HCT116 (cell line): ENCODE measurements around the gene COTL1. TPM values are rescaled to one million over a fixed set of nuclear protein-coding genes. Genes with fewer than 3 reads are reported as not detected.

Experiments
- ATAC-seq: fragments of 200-7000 bp; cut with Tn5 transposase; 2 replicates; pipeline ENCODE4 v1.9.1; 2020; ENCODE audit warnings: mild to moderate bottlenecking, moderate library complexity
- BruUV-seq: library from RNA; stranded (reverse); fragments of 400-500 nt; replicated peaks from 2 replicates; lab custom pipeline; 2021; lab: Mats Ljungman, UMichigan
- CTCF ChIA-PET: fragments of 300-600 bp; sonication (Branson Sonifier 250); formaldehyde crosslinking; loops from one replicate; lab custom pipeline; 2021; ENCODE audit warnings: antibody characterized with exemption; lab: Charles Lee
- POLR2A ChIA-PET: fragments of 300-600, 350-600 bp; sonication (Branson Sonifier 250); formaldehyde crosslinking; loops from one replicate; lab custom pipeline; 2021; ENCODE audit warnings: antibody characterized with exemption; lab: Charles Lee
- RAD21 ChIA-PET, 2 experiments: fragments of 300-600 bp; sonication (Branson Sonifier 250); formaldehyde crosslinking; loops; one replicate each; lab custom pipeline; 2023; ENCODE audit warnings: low total read pairs in 2 of 2; ENCODE audit not compliant: uncharacterized antibody in 2 of 2, unreplicated experiment in 2 of 2, low non-redundant PET in 1 of 2; lab: Charles Lee
- DNase-seq: peaks from one replicate; pipeline ENCODE4 v3.0.0-alpha.2; 2010; ENCODE audit warnings: low read depth, low spot score
- H2AFZ ChIP-seq: fragments of 200-600 bp; shearing (Covaris generic), sonication (generic); 2 replicates; pipeline ENCODE4 v1.6.1; 2017; ENCODE audit warnings: low read depth, mixed run types, mixed read lengths, antibody characterized with exemption, low read length; ENCODE audit not compliant: poor library complexity, severe bottlenecking
- H3K27ac ChIP-seq: 2 replicates; pipeline ENCODE4 v1.5.1; 2012; ENCODE audit warnings: low read depth, low read length
- H3K27me3 ChIP-seq: fragments of 200-600 bp; sonication (generic); 2 replicates; pipeline ENCODE4 v1.6.1; 2016; ENCODE audit warnings: mixed run types, low read length, mixed read lengths; ENCODE audit not compliant: insufficient read depth
- H3K36me3 ChIP-seq, 2 experiments: fragments of 200-500 bp in 1 of 2; fragments of 200-600 bp in 1 of 2; sonication (Bioruptor generic) in 1 of 2; sonication (generic) in 1 of 2; 2 replicates each; pipeline versions ENCODE4 v1.5.1 to v1.6.1; 2014 to 2016; ENCODE audit warnings: low read length in 2 of 2, inconsistent platforms in 1 of 2, mixed read lengths in 1 of 2, mixed run types in 1 of 2; ENCODE audit not compliant: insufficient read depth in 2 of 2, control insufficient read depth in 1 of 2
- H3K4me1 ChIP-seq, 2 experiments: fragments of 200-600 bp in 1 of 2; sonication (generic) in 1 of 2; 2 replicates each; pipeline versions ENCODE4 v1.5.1 to v1.6.1; 2012 to 2017; ENCODE audit warnings: low read length in 2 of 2, inconsistent platforms in 1 of 2, mild to moderate bottlenecking in 1 of 2, mixed read lengths in 1 of 2, mixed run types in 1 of 2, moderate library complexity in 1 of 2; ENCODE audit not compliant: insufficient read depth in 2 of 2, control insufficient read depth in 1 of 2
- H3K4me2 ChIP-seq: fragments of 200-600 bp; sonication (generic); 2 replicates; pipeline ENCODE4 v1.6.1; 2017; ENCODE audit warnings: mixed run types, low read length, mixed read lengths
- H3K4me3 ChIP-seq, 2 experiments: fragments of 200-600 bp in 1 of 2; sonication (generic) in 1 of 2; replicated peaks in 1 of 2; 2 replicates each; pipeline ENCODE4 v1.5.1; 2011 to 2016; ENCODE audit warnings: low read length in 2 of 2, control low read depth in 1 of 2, low read depth in 1 of 2, mild to moderate bottlenecking in 1 of 2, mixed read lengths in 1 of 2, mixed run types in 1 of 2
- H3K79me2 ChIP-seq: fragments of 200-600 bp; sonication (generic); 2 replicates; pipeline ENCODE4 v1.6.1; 2017; ENCODE audit warnings: mild to moderate bottlenecking, mixed run types, low read length, moderate library complexity, mixed read lengths; ENCODE audit not compliant: insufficient read depth
- H3K9ac ChIP-seq: fragments of 200-600 bp; sonication (generic); 2 replicates; pipeline ENCODE4 v1.6.1; 2016; ENCODE audit warnings: low read length, mixed read lengths
- H3K9me2 ChIP-seq: fragments of 200-600 bp; sonication (generic), shearing (Covaris generic); 2 replicates; pipeline ENCODE4 v1.6.1; 2017; ENCODE audit warnings: mixed run types, mild to moderate bottlenecking, moderate library complexity; ENCODE audit not compliant: insufficient read depth
- H3K9me3 ChIP-seq, 2 experiments: fragments of 200-500 bp in 1 of 2; fragments of 200-600 bp in 1 of 2; sonication (Bioruptor generic) in 1 of 2; sonication (generic) in 1 of 2; 2 replicates each; pipeline ENCODE4 v1.6.1; 2014 to 2017; ENCODE audit warnings: low read length in 2 of 2, mixed read lengths in 2 of 2, inconsistent platforms in 1 of 2, low read depth in 1 of 2, mild to moderate bottlenecking in 1 of 2, mixed run types in 1 of 2, moderate library complexity in 1 of 2; ENCODE audit not compliant: control insufficient read depth in 1 of 2, insufficient read depth in 1 of 2
- H4K20me1 ChIP-seq: fragments of 200-600 bp; sonication (generic), shearing (Covaris generic); 2 replicates; pipeline ENCODE4 v1.6.1; 2017; ENCODE audit warnings: mixed run types, mild to moderate bottlenecking, moderate library complexity; ENCODE audit not compliant: insufficient read depth
- CEBPB ChIP-seq: IDR thresholded peaks from 2 replicates; pipeline ENCODE4 v1.6.1; 2012; ENCODE audit warnings: low read depth
- EGR1 ChIP-seq: IDR thresholded peaks from 2 replicates; pipeline ENCODE4 v1.6.1; 2012; ENCODE audit warnings: low read depth
- ELF1 ChIP-seq: IDR thresholded peaks from 2 replicates; pipeline ENCODE4 v1.6.1; 2012; ENCODE audit warnings: low read depth, borderline replicate concordance
- EZH2 ChIP-seq: fragments of 200-600 bp; sonication (generic); IDR thresholded peaks from 2 replicates; pipeline ENCODE4 v1.6.1; 2017; ENCODE audit warnings: antibody characterized with exemption, mixed run types
- EZH2phosphoT487 ChIP-seq: fragments of 200-600 bp; IDR thresholded peaks from 2 replicates; pipeline ENCODE4 v1.6.1; 2018; ENCODE audit warnings: antibody characterized with exemption, borderline replicate concordance
- FOSL1 ChIP-seq: IDR thresholded peaks from 2 replicates; pipeline ENCODE4 v1.6.1; 2012; ENCODE audit warnings: low read depth
- POLR2A ChIP-seq: IDR thresholded peaks from 2 replicates; pipeline ENCODE4 v1.7.0; 2011; ENCODE audit warnings: borderline replicate concordance; ENCODE audit not compliant: insufficient read depth, insufficient read length; ENCODE audit errors: extremely low read depth
- RAD21 ChIP-seq: IDR thresholded peaks from 2 replicates; pipeline ENCODE4 v1.6.1; 2012; ENCODE audit warnings: low read depth, mild to moderate bottlenecking
- REST ChIP-seq: IDR thresholded peaks from 2 replicates; pipeline ENCODE4 v1.6.1; 2012; ENCODE audit warnings: low read depth
- SIN3A ChIP-seq: IDR thresholded peaks from 2 replicates; pipeline ENCODE4 v1.6.1; 2012; ENCODE audit warnings: low read depth
- SP1 ChIP-seq: IDR thresholded peaks from 2 replicates; pipeline ENCODE4 v1.6.1; 2012; ENCODE audit warnings: low read depth
- SRF ChIP-seq: IDR thresholded peaks from 2 replicates; pipeline ENCODE4 v1.6.1; 2012; ENCODE audit warnings: low read depth
- TCF7L2 ChIP-seq: IDR thresholded peaks from 2 replicates; pipeline ENCODE4 v1.7.0; 2011; ENCODE audit warnings: borderline replicate concordance, inconsistent platforms; ENCODE audit not compliant: insufficient read depth, insufficient read length; ENCODE audit errors: extremely low read depth
- YY1 ChIP-seq: IDR thresholded peaks from 2 replicates; pipeline ENCODE4 v1.6.1; 2011; ENCODE audit warnings: low read length, low read depth, moderate library complexity, mild to moderate bottlenecking; ENCODE audit not compliant: insufficient replicate concordance; ENCODE audit errors: extremely low read depth
- ZNF274 ChIP-seq: fragments of 200-500 bp; sonication (Bioruptor generic); IDR thresholded peaks from 2 replicates; pipeline ENCODE4 v1.6.1; 2014; ENCODE audit warnings: mild to moderate bottlenecking, low read depth, low read length, inconsistent platforms
- intact Hi-C: fragments of 100-400 bp; cut with micrococcal nuclease; formaldehyde crosslinking; loops from 2 replicates; pipeline ENCODE4 v1.10.0; 2022
- total RNA-seq: library from RNA; stranded (reverse); gene quantifications from one replicate; pipeline ENCODE4 v1.2.1, GENCODE V29; 2021; ENCODE audit not compliant: unreplicated experiment
- TF ChIP-seq, protein P1 (sequence below): IDR thresholded peaks from 2 replicates; pipeline ENCODE4 v1.6.1; 2012

The COTL1 gene
- total RNA-seq, 1 experiment from 2014 or later, result 276 TPM

DNA sequence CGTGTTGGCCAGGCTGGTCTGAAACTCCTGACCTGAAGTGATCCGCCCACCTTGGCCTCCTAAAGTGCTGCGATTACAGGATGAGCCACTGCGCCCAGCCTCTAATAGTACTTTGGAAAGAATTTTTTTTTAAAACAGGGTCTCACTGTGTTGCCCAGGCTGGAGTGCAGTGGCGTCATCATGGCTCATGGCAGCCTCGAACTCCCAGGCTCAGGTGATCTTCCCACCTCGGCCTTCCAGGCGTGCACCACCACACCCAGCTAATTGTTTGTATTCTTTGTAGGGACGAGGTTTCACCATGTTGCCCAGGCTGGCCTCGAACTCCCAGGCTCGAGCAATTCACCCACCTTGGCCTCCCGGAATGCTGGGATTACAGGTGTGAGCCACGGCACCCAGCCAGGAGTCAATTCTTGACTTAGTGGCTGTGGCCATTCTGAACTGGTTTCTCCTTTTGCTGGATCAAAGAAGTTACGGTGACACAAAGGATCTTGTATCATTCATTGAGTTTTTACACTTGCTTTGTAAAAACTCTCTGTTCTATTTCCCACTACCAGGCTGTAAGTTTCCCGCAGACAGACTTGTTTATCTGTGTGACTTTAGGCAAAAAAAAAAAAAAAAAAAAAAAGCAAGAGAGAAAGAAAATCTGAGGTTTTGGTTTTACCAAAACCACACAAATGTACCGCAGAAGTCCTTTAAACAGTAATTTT is 12.7 kb upstream of the COTL1 start:
- H3K9ac ChIP-seq, result no peak overlapping the region
- no peaks in the 10 kb centered on the region for H3K27me3 ChIP-seq
- H3K27ac ChIP-seq, result no peak overlapping the region
- CTCF ChIA-PET, result no interaction called here
- H3K36me3 ChIP-seq, result no peaks in the 10 kb centered on the region
- DNase-seq (no peak), ATAC-seq (no peak)
- H3K79me2 ChIP-seq, result no peaks in the 10 kb centered on the region
- no peak overlapping the region for H3K4me2 ChIP-seq
- BruUV-seq, result no TSS peak
- H3K9me3 ChIP-seq, result no peaks in the 10 kb centered on the region
- RAD21 ChIA-PET, result no interaction called here
- no peaks in the 10 kb centered on the region for H3K9me2 ChIP-seq
- no peaks in the 10 kb centered on the region for H3K4me1 ChIP-seq
- H4K20me1 ChIP-seq, result no peaks in the 10 kb centered on the region
- TF ChIP-seq EZH2phosphoT487 (no peak), CEBPB (no peak), EGR1 (no peak), YY1 (no peak), FOSL1 (no peak), RAD21 (no peak)
- TF ChIP-seq, protein P1, sequence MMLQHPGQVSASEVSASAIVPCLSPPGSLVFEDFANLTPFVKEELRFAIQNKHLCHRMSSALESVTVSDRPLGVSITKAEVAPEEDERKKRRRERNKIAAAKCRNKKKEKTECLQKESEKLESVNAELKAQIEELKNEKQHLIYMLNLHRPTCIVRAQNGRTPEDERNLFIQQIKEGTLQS, result no peak
- H2AFZ ChIP-seq, result no peak overlapping the region
- intact Hi-C loops, result no loop called here
- POLR2A ChIA-PET, result no interaction called here
- no peak overlapping the region for H3K4me3 ChIP-seq

- ChIA-PET RAD21 (no interaction called here), CTCF (no interaction called here), POLR2A (no interaction called here)
- H3K9ac ChIP-seq, result no peak overlapping the region
- H3K9me2 ChIP-seq, result no peaks in the 10 kb centered on the region
- no peak overlapping the region for H2AFZ ChIP-seq
- H3K27ac ChIP-seq, result no peak overlapping the region
- H3K9me3 ChIP-seq, result no peaks in the 10 kb centered on the region
- no peaks in the 10 kb centered on the region for H3K27me3 ChIP-seq
- H4K20me1 ChIP-seq, result no peaks in the 10 kb centered on the region
- H3K4me1 ChIP-seq, result no peaks in the 10 kb centered on the region
- no peak overlapping the region for H3K4me2 ChIP-seq
- no peaks in the 10 kb centered on the region for H3K36me3 ChIP-seq
- BruUV-seq, result no TSS peak
- intact Hi-C loops, result no loop called here
- no peaks in the 10 kb centered on the region for H3K79me2 ChIP-seq
- no peak overlapping the region for H3K4me3 ChIP-seq
- DNase-seq, result no peak
- ATAC-seq, result no peak
- no peak for TF ChIP-seq SRF
- TF ChIP-seq POLR2A, result no peak
- TF ChIP-seq EGR1, result no peak
- no peak for TF ChIP-seq REST
- TF ChIP-seq ZNF274, result no peak
- no peak for TF ChIP-seq FOSL1
- no peak for TF ChIP-seq ELF1
- no peak for TF ChIP-seq SP1
- TF ChIP-seq EZH2, result no peak
- TF ChIP-seq EZH2phosphoT487, result no peak
- TF ChIP-seq YY1, result no peak
- TF ChIP-seq SIN3A, result no peak
- TF ChIP-seq TCF7L2, result no peak
Observed at GRCh38 chr16:84630009-84630408, 12.1 kb upstream of the COTL1 start.
